HCT116 (cell line): ENCODE data around the gene KANK2.

Experiments used
- CTCF ChIP-seq, 3 experiments: fragments of 200-600 bp in 1 of 3; sonication (generic) in 1 of 3; IDR thresholded peaks in 2 of 3; conservative IDR thresholded peaks in 1 of 3; 2 replicates each; pipeline ENCODE4 v1.5.1; 2012 to 2017; ENCODE audit warnings: low read depth in 2 of 3, low read length in 2 of 3, antibody characterized with exemption in 1 of 3, borderline replicate concordance in 1 of 3, control low read depth in 1 of 3, mild to moderate bottlenecking in 1 of 3, mixed read lengths in 1 of 3, mixed run types in 1 of 3, moderate library complexity in 1 of 3; ENCODE audit not compliant: insufficient read depth in 1 of 3
- EZH2 ChIP-seq: fragments of 200-600 bp; sonication (generic); IDR thresholded peaks from 2 replicates; pipeline ENCODE4 v1.6.1; 2017; ENCODE audit warnings: antibody characterized with exemption, mixed run types
- JUND ChIP-seq: IDR thresholded peaks from 2 replicates; pipeline ENCODE4 v1.6.1; 2012
- POLR2A ChIP-seq: IDR thresholded peaks from 2 replicates; pipeline ENCODE4 v1.7.0; 2011; ENCODE audit warnings: borderline replicate concordance; ENCODE audit not compliant: insufficient read depth, insufficient read length; ENCODE audit errors: extremely low read depth
- POLR2AphosphoS5 ChIP-seq: IDR thresholded peaks from 2 replicates; pipeline ENCODE4 v1.6.1; 2011; ENCODE audit warnings: mild to moderate bottlenecking, low read depth, low read length, moderate library complexity
- REST ChIP-seq: IDR thresholded peaks from 2 replicates; pipeline ENCODE4 v1.6.1; 2012; ENCODE audit warnings: low read depth
- SIN3A ChIP-seq: IDR thresholded peaks from 2 replicates; pipeline ENCODE4 v1.6.1; 2012; ENCODE audit warnings: low read depth
- YY1 ChIP-seq: IDR thresholded peaks from 2 replicates; pipeline ENCODE4 v1.6.1; 2011; ENCODE audit warnings: low read length, low read depth, moderate library complexity, mild to moderate bottlenecking; ENCODE audit not compliant: insufficient replicate concordance; ENCODE audit errors: extremely low read depth
- ZBTB33 ChIP-seq: IDR thresholded peaks from 2 replicates; pipeline ENCODE4 v1.6.1; 2011; ENCODE audit warnings: mild to moderate bottlenecking, low read length, moderate library complexity; ENCODE audit not compliant: insufficient replicate concordance; ENCODE audit errors: extremely low read depth
- ZFX ChIP-seq: fragments of 450-650 bp; IDR thresholded peaks from 2 replicates; pipeline ENCODE4 v1.6.1; 2017
- TF ChIP-seq, protein P1 (sequence below): IDR thresholded peaks from 2 replicates; pipeline ENCODE4 v1.6.1; 2012
- TF ChIP-seq, protein P2 (sequence below): IDR thresholded peaks from 2 replicates; pipeline ENCODE4 v1.6.1; 2012

DNA sequence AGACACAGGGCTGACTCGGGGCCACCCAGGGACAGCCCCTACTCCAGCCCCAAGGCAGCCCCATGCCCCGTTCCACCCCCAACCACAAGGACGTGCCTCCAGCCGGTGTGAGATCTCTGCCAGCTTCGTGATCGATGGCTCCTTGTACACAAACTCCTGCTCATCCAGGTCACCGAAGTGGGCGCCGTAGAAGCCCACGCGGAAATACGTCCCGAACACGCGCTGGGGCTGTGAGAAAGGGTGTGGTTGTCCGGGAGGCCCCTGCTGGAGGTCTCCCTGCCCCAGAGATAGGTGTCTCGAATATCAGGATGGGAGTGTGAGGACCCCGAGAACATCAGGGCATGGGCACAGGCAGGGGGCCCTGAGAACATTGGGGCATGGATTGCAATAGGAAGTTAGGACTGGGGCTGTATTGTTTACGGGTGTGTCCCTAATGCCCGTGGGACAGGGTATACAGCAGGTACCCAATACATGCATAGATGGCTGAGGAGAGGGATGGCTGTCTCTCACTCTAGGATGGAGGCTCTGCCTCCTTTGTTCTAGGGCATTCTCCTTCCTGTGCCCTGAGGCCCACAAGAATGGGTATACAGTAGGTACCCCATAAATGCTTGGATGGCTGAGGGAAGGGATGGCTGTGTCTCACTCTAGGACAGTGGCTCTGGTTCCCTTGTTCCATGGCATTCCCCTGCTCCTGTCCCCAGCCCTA, 5.3 kb upstream of the KANK2 start:
- TF ChIP-seq CTCF (IDR thresholded peaks at IDR 0.05 in 2 of 3, conservative IDR thresholded peaks at IDR 0.05 in 1 of 3; ENCODE audit: borderline replicate concordance in 1 of 3, insufficient read depth in 1 of 3, low read depth in 2 of 3, low read length in 2 of 3) (no peak), ZBTB33 (no peak), SIN3A (no peak), POLR2AphosphoS5 (no peak), POLR2A (no peak), YY1 (no peak), JUND (no peak), EZH2 (no peak), ZFX (no peak), REST (no peak)
- TF ChIP-seq, protein P1, sequence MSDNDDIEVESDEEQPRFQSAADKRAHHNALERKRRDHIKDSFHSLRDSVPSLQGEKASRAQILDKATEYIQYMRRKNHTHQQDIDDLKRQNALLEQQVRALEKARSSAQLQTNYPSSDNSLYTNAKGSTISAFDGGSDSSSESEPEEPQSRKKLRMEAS: no peak
- TF ChIP-seq, protein P2, sequence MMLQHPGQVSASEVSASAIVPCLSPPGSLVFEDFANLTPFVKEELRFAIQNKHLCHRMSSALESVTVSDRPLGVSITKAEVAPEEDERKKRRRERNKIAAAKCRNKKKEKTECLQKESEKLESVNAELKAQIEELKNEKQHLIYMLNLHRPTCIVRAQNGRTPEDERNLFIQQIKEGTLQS: no peak
